ENCODE data around the gene ITGA3.

ITGA3 gene

DNA sequence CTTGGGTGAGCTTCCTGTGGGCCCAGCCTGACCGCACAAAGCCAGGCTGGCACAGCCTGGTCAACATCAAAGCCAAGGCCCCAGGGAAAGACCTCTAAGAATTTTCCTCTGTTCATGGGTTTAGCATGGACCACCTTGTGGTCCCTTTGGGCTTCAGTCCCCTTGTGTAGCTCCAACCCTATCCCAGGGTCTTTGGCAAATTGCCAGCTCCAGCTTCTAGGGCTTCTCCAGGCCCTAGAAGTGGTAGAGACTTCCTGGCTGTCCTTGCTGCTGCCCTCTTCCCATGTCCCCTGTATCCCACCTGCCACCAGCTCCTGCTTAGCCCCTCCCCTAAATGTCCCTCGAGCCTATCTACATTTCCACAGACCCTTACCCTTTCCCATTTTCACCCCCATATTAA is 9.7 kb upstream of the ITGA3 start:
- no peak for DNase-seq
- Histone ChIP-seq H3K79me2 (ENCODE audit: insufficient read depth, low read length) (no peaks in the 10 kb centered on the region), H3K4me1 (ENCODE audit: insufficient read depth, low read length) (no peaks in the 10 kb centered on the region), H3K27ac (ENCODE audit: low read length) (no peak overlapping the region), H3K9me3 (ENCODE audit: insufficient read depth, low read length, severe bottlenecking) (no peaks in the 10 kb centered on the region), H3K27me3 (ENCODE audit: insufficient read depth, low read length, poor library complexity) (peaks cover 4% of the 10 kb centered on the region), H3K36me3 (ENCODE audit: insufficient read depth, low read length) (no peaks in the 10 kb centered on the region), H3K9ac (ENCODE audit: low read depth, low read length) (no peak overlapping the region), H3K4me2 (ENCODE audit: insufficient read depth, low read length) (no peak overlapping the region), H4K20me1 (ENCODE audit: insufficient read depth, low read length) (no peaks in the 10 kb centered on the region), H3K4me3 (ENCODE audit: low read depth in 1 of 2, low read length in 2 of 2) (no peak overlapping the region), H2AFZ (ENCODE audit: low read depth, low read length) (no peak overlapping the region)
- no peak for TF ChIP-seq EZH2 (IDR thresholded peaks at IDR 0.05; ENCODE audit: borderline replicate concordance, low read depth, low read length, severe bottlenecking)
- TF ChIP-seq, protein P1, sequence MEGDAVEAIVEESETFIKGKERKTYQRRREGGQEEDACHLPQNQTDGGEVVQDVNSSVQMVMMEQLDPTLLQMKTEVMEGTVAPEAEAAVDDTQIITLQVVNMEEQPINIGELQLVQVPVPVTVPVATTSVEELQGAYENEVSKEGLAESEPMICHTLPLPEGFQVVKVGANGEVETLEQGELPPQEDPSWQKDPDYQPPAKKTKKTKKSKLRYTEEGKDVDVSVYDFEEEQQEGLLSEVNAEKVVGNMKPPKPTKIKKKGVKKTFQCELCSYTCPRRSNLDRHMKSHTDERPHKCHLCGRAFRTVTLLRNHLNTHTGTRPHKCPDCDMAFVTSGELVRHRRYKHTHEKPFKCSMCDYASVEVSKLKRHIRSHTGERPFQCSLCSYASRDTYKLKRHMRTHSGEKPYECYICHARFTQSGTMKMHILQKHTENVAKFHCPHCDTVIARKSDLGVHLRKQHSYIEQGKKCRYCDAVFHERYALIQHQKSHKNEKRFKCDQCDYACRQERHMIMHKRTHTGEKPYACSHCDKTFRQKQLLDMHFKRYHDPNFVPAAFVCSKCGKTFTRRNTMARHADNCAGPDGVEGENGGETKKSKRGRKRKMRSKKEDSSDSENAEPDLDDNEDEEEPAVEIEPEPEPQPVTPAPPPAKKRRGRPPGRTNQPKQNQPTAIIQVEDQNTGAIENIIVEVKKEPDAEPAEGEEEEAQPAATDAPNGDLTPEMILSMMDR (IDR thresholded peaks at IDR 0.05; ENCODE audit: borderline replicate concordance, extremely low read depth, low read length, poor library complexity, severe bottlenecking): no peak
- no peak for ATAC-seq (ENCODE audit: insufficient read depth, low read depth)

DNA sequence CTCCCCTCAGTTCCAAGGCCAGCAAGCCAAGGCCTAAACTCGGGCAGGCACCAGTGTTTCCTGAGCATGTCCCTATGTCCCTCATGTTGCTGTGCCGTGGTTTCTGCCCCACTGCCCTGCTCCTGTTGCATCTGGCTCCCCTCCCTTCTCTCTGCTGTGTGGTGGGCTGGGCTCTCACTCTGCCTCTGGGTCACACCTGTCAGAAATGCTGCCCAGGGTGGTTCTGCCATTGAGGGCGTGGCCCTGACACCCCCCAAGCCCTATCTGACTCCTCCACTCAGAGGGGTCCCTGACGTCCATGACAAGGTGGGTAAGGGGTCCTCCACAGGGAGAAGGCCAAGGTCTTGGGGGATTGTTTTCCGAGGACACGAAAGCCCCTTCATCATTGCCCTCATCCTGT is 9.2 kb upstream of the ITGA3 start:
- Histone ChIP-seq H2AFZ (ENCODE audit: low read depth, low read length) (no peak overlapping the region), H3K4me3 (ENCODE audit: low read depth in 1 of 2, low read length in 2 of 2) (no peak overlapping the region), H3K27ac (ENCODE audit: low read length) (no peak overlapping the region), H3K4me2 (ENCODE audit: insufficient read depth, low read length) (no peak overlapping the region), H3K4me1 (ENCODE audit: insufficient read depth, low read length) (no peaks in the 10 kb centered on the region; the same call in 1 of the 2 replicates), H3K9ac (ENCODE audit: low read depth, low read length) (no peak overlapping the region), H4K20me1 (ENCODE audit: insufficient read depth, low read length) (no peaks in the 10 kb centered on the region), H3K36me3 (ENCODE audit: insufficient read depth, low read length) (no peaks in the 10 kb centered on the region), H3K27me3 (ENCODE audit: insufficient read depth, low read length, poor library complexity) (peaks cover 4% of the 10 kb centered on the region), H3K9me3 (ENCODE audit: insufficient read depth, low read length, severe bottlenecking) (no peaks in the 10 kb centered on the region), H3K79me2 (ENCODE audit: insufficient read depth, low read length) (no peaks in the 10 kb centered on the region)
- DNase-seq: no peak
- no peak for ATAC-seq (ENCODE audit: insufficient read depth, low read depth)
- TF ChIP-seq EZH2 (IDR thresholded peaks at IDR 0.05; ENCODE audit: borderline replicate concordance, low read depth, low read length, severe bottlenecking): no peak
- TF ChIP-seq, protein P1 (IDR thresholded peaks at IDR 0.05; ENCODE audit: borderline replicate concordance, extremely low read depth, low read length, poor library complexity, severe bottlenecking): no peak

DNA sequence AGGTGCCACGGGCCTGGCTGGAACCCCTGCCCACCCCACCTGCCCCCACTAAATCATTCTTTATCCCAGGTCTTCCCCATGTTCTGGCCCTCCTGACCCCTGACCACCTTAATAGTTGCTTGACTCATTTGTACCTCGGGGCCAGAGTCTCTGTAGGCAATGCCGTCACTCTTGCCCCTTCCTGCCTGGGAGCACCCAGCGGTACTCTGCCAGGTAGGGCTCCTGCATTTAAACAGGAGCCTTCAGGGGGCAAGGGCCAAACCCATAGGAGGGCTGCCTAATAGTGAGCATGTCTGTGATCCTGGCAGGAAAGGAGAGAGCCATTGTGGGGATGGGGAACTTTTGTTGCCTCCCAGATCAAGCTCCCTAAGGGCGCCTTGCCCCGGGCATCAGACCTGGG is 8.8 kb upstream of the ITGA3 start:
- TF ChIP-seq, protein P1 (IDR thresholded peaks at IDR 0.05; ENCODE audit: borderline replicate concordance, extremely low read depth, low read length, poor library complexity, severe bottlenecking): no peak
- no peak for TF ChIP-seq EZH2 (IDR thresholded peaks at IDR 0.05; ENCODE audit: borderline replicate concordance, low read depth, low read length, severe bottlenecking)
- Histone ChIP-seq H3K36me3 (ENCODE audit: insufficient read depth, low read length) (no peaks in the 10 kb centered on the region), H3K4me3 (ENCODE audit: low read depth in 1 of 2, low read length in 2 of 2) (no peak overlapping the region), H3K9me3 (ENCODE audit: insufficient read depth, low read length, severe bottlenecking) (no peaks in the 10 kb centered on the region), H3K27ac (ENCODE audit: low read length) (no peak overlapping the region), H3K27me3 (ENCODE audit: insufficient read depth, low read length, poor library complexity) (peaks cover 4% of the 10 kb centered on the region), H4K20me1 (ENCODE audit: insufficient read depth, low read length) (0 out of 2 replicates have a peak, but pooled peaks cover 4% of the 10 kb centered on the region), H3K4me1 (ENCODE audit: insufficient read depth, low read length) (no peaks in the 10 kb centered on the region; the same call in 1 of the 2 replicates), H3K4me2 (ENCODE audit: insufficient read depth, low read length) (no peak overlapping the region), H3K9ac (ENCODE audit: low read depth, low read length) (no peak overlapping the region), H2AFZ (ENCODE audit: low read depth, low read length) (no peak overlapping the region), H3K79me2 (ENCODE audit: insufficient read depth, low read length) (no peaks in the 10 kb centered on the region)
- ATAC-seq (ENCODE audit: insufficient read depth, low read depth): no peak
- DNase-seq: no peak

Measured in DND-41 (cell line).